Measurements from ENCODE around the gene COG1. TPM values are rescaled to one million over a fixed set of nuclear protein-coding genes. Genes with fewer than 3 reads are reported as not detected.
A peak's percentile ranks its signal among the peaks of the same experiment; 100 is the strongest.
"Not testable (repeated sequence)": the region's sequence is repeated elsewhere in the genome, so short reads cannot be mapped to it uniquely, and the experiment has no call there.

COG1 gene, protein sequence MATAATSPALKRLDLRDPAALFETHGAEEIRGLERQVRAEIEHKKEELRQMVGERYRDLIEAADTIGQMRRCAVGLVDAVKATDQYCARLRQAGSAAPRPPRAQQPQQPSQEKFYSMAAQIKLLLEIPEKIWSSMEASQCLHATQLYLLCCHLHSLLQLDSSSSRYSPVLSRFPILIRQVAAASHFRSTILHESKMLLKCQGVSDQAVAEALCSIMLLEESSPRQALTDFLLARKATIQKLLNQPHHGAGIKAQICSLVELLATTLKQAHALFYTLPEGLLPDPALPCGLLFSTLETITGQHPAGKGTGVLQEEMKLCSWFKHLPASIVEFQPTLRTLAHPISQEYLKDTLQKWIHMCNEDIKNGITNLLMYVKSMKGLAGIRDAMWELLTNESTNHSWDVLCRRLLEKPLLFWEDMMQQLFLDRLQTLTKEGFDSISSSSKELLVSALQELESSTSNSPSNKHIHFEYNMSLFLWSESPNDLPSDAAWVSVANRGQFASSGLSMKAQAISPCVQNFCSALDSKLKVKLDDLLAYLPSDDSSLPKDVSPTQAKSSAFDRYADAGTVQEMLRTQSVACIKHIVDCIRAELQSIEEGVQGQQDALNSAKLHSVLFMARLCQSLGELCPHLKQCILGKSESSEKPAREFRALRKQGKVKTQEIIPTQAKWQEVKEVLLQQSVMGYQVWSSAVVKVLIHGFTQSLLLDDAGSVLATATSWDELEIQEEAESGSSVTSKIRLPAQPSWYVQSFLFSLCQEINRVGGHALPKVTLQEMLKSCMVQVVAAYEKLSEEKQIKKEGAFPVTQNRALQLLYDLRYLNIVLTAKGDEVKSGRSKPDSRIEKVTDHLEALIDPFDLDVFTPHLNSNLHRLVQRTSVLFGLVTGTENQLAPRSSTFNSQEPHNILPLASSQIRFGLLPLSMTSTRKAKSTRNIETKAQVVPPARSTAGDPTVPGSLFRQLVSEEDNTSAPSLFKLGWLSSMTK
- total RNA-seq, result 7.9 and 12.9 TPM in 2 replicates

DNA sequence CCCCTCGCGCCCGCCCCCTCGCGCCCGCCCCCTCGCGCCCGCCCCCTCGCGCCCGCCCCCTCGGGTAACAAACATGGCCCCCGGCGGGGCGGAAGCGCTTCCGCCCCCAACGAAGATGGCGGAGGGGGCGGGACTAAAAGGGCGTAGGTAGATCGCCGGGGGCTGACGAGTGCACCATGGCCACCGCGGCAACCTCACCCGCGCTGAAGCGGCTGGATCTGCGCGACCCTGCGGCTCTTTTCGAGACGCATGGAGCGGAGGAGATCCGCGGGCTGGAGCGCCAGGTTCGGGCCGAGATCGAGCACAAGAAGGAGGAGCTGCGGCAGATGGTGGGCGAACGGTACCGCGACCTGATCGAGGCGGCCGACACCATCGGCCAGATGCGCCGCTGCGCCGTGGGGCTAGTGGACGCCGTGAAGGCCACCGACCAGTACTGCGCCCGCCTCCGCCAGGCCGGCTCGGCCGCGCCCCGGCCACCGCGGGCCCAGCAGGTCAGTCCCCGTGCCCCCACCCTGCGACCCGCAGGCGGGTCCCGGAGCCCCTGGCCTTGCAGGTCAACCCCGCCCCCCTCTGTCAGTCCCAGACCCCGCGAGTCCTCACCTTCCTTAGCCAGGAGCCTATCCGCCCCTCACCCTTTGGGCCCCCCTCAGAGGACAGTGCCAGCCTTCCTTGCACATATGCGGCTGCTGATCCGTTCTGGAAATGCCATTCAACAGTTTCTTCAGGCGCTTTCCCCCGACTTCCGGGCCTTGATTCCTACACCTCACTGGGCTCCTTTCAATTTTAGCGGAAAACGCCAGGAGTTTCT lies at the start of gene COG1:
TSS of gene COG1 (plus strand) at position 162 of the 808 bp plus-strand sequence. CDS start at position 177, 15 bp downstream.
- no peak for FAIRE-seq
- DNase-seq (ENCODE audit: low read depth), result peak; percentile 53

DNA sequence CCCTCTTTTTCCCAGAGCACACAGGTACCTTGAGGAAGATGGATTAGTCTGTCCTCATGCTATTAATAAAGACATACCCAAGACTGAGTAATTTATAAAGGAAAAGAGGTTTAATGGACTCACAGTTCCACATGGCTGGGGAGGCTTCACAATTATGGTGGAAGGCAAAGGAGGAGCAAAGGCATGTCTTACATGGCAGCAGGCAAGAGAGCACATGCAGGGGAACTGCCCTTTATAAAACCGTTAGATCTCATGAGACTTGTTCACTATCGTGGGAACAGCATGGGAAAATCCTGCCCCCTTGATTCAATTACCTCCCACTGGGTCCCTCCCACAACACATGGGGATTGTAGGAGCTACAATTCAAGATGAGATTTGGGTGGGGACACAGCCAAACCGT lies 48.6 kb upstream of the COG1 start:
- H3K4me3 ChIP-seq (ENCODE audit: low read depth, low read length); H3K27me3 ChIP-seq (ENCODE audit: control insufficient read depth, insufficient read depth, low read length); FAIRE-seq; H3K36me3 ChIP-seq (ENCODE audit: control insufficient read depth, insufficient read depth, low read length); DNase-seq (ENCODE audit: low read depth): not testable (repeated sequence)

More for the DNA sequence above, at the start of gene COG1:
- Histone ChIP-seq H3K27me3 (ENCODE audit: control insufficient read depth, insufficient read depth, low read length) (no peaks in the 10 kb centered on the region), H3K4me3 (ENCODE audit: low read depth, low read length) (peak within 1 kb of the TSS; percentile 94), H3K36me3 (ENCODE audit: control insufficient read depth, insufficient read depth, low read length) (peaks cover 5% of the 10 kb centered on the region)
- TF ChIP-seq, protein P1, sequence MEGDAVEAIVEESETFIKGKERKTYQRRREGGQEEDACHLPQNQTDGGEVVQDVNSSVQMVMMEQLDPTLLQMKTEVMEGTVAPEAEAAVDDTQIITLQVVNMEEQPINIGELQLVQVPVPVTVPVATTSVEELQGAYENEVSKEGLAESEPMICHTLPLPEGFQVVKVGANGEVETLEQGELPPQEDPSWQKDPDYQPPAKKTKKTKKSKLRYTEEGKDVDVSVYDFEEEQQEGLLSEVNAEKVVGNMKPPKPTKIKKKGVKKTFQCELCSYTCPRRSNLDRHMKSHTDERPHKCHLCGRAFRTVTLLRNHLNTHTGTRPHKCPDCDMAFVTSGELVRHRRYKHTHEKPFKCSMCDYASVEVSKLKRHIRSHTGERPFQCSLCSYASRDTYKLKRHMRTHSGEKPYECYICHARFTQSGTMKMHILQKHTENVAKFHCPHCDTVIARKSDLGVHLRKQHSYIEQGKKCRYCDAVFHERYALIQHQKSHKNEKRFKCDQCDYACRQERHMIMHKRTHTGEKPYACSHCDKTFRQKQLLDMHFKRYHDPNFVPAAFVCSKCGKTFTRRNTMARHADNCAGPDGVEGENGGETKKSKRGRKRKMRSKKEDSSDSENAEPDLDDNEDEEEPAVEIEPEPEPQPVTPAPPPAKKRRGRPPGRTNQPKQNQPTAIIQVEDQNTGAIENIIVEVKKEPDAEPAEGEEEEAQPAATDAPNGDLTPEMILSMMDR (IDR thresholded peaks at IDR 0.05; ENCODE audit: insufficient read depth, low read length, severe bottlenecking), result no peak

DNA sequence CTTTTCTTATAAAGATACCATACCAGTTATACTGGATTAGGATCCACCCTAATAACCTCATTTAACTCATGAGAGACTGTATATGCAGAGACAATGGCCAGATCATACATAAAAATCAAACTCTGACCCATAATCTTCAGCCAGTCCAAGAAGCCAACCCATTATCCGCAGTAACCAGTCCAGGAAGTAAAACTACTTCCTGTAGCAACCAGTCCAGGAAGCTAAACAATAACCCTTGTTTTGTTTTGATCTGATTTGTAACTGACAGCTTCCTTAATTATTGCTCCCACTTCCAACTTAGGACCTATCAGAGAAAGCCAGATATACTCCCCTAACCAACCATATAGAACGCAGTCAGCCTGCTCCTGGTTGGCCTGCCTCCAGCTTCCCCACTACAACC lies 47.2 kb upstream of the COG1 start:
- H3K27me3 ChIP-seq (ENCODE audit: control insufficient read depth, insufficient read depth, low read length), result peaks cover 2% of the 10 kb centered on the region
- TF ChIP-seq, protein P1 (IDR thresholded peaks at IDR 0.05; ENCODE audit: insufficient read depth, low read length, severe bottlenecking), result no peak
- H3K4me3 ChIP-seq (ENCODE audit: low read depth, low read length), result no peak overlapping the region
- FAIRE-seq (no peak), DNase-seq (ENCODE audit: low read depth) (no peak)
- H3K36me3 ChIP-seq (ENCODE audit: control insufficient read depth, insufficient read depth, low read length), result no peaks in the 10 kb centered on the region

DNA sequence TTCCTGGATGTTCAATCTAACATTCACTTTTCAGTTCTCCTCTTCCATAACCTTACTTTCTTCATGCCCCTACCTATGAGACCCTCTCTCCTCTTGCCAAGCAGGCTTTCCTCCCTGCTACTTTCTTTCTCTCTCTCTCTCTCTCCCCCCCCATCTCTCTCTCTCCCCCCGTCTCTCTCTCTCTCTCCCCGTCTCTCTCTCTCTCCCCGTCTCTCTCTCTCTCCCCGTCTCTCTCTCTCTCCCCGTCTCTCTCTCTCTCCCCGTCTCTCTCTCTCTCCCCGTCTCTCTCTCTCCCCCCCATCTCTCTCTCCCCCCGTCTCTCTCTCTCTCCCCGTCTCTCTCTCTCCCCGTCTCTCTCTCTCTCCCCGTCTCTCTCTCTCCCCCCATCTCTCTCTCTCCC lies 45.1 kb upstream of the COG1 start:
- not testable (repeated sequence) for DNase-seq (ENCODE audit: low read depth); H3K4me3 ChIP-seq (ENCODE audit: low read depth, low read length); H3K36me3 ChIP-seq (ENCODE audit: control insufficient read depth, insufficient read depth, low read length); H3K27me3 ChIP-seq (ENCODE audit: control insufficient read depth, insufficient read depth, low read length); FAIRE-seq

DNA sequence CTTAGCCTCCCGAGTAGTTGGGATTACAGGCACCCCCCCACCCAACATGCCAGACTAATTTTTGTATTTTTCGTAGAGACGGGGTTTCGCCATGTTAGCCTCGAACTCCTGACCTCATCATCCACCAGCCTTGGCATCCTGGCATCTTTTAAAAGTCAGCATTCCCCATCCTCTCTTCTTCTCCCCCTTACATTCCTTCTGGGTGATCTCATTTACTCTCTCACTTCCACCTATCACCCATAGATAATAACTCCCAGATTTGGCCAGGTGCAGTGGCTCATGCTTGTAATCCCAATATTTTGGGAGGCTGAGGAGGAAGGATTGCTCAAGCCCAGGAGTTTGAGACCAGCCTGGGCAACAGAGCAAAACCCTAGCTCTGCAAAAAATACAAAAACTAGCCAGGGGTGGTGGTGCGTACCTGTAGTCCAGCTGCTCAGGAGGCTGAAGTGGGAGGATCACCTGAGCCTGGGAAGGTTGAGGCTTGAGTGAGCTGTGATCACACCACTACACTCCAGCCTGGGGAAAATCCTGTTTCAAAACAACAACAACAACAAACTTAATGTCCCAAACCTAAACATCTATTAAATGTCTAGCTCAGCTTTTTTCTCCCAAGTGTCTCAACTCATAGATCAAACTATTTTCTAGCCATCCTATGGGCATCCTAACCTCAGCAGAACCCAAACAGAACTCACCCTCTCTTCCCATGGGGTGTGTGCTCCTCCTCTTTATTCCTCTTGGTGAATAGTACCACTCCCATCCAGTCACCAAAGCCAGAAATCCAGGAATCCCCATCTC lies 44.1 kb upstream of the COG1 start:
- FAIRE-seq, result no peak
- H3K36me3 ChIP-seq (ENCODE audit: control insufficient read depth, insufficient read depth, low read length), result no peaks in the 10 kb centered on the region
- no peak for DNase-seq (ENCODE audit: low read depth)
- TF ChIP-seq, protein P1 (IDR thresholded peaks at IDR 0.05; ENCODE audit: insufficient read depth, low read length, severe bottlenecking), result no peak
- H3K4me3 ChIP-seq (ENCODE audit: low read depth, low read length), result no peak overlapping the region
- peaks cover 2% of the 10 kb centered on the region for H3K27me3 ChIP-seq (ENCODE audit: control insufficient read depth, insufficient read depth, low read length)

DNA sequence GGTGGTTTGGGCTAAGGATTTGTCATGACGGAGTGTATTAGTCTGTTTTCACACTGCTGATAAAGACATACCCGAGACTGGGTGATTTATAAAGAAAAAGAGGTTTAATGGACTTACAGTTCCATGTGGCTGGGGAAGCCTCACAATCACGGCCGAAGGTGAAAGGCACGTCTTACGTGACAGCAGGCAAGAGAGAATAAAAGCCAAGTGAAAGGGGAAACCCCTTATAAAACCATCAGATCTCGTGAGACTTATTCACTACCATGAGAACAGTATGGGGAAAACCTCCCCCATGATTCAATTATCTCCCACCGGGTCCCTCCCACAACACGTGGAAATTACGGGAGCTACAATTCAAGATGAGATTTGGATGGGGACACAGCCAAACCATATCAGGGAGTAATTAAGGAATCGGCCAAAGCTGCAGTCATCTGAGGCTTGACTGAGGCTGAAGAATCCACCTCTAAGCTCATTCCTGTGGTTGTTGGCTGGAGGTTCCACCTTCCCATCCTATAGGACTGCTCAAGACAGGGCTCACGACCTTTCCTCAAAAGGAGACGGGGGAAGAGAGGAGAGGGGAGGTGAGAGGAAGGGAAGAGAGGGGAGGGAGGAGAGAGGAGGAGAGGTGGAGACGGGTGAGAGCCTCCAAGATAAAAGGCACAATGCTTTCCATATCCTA lies 42.1 kb upstream of the COG1 start:
- not testable (repeated sequence) for FAIRE-seq; H3K4me3 ChIP-seq (ENCODE audit: low read depth, low read length); H3K27me3 ChIP-seq (ENCODE audit: control insufficient read depth, insufficient read depth, low read length); DNase-seq (ENCODE audit: low read depth); H3K36me3 ChIP-seq (ENCODE audit: control insufficient read depth, insufficient read depth, low read length)
